Heart left ventricle (tissue), 16 donors: ENCODE measurements around the gene ZSCAN32. TPM values are rescaled to one million over a fixed set of nuclear protein-coding genes. Genes with fewer than 3 reads are reported as not detected.

Experiments
- ATAC-seq, 4 donors: fragments of 200-7000 bp; cut with Tn5 transposase; one replicate each; pipeline ENCODE4 v1.9.1; 2020 to 2022; ENCODE audit warnings: moderate library complexity in 4 of 4, mild to moderate bottlenecking in 3 of 4, moderate number of reproducible peaks in 1 of 4
- DNase-seq, 5 donors: peaks; one replicate each; pipeline ENCODE4 v3.0.0-alpha.2; 2020
- H3K27ac ChIP-seq, 12 donors: fragments of 200-600 bp; sonication (generic) in 4 of 12; one replicate each; pipeline versions ENCODE4 v1.5.0 to v1.8.0; 2016 to 2022; ENCODE audit warnings: mild to moderate bottlenecking in 2 of 12
- H3K27me3 ChIP-seq, 9 donors: fragments of 200-600 bp; sonication (generic) in 2 of 9; one replicate each; pipeline versions ENCODE4 v1.5.1 to v1.8.0; 2016 to 2022; ENCODE audit warnings: mild to moderate bottlenecking in 3 of 9
- H3K36me3 ChIP-seq, 9 donors: fragments of 200-600 bp; sonication (generic) in 2 of 9; one replicate each; pipeline versions ENCODE4 v1.5.0 to v1.8.0; 2018 to 2022; ENCODE audit warnings: mild to moderate bottlenecking in 2 of 9
- H3K4me1 ChIP-seq, 12 donors: fragments of 200-600 bp; sonication (generic) in 4 of 12; one replicate each; pipeline versions ENCODE4 v1.5.0 to v1.8.0; 2016 to 2022; ENCODE audit warnings: mild to moderate bottlenecking in 3 of 12
- H3K4me3 ChIP-seq, 12 donors: fragments of 200-600 bp; sonication (generic) in 4 of 12; one replicate each; pipeline versions ENCODE4 v1.5.0 to v1.8.0; 2017 to 2022; ENCODE audit warnings: mild to moderate bottlenecking in 9 of 12, moderate library complexity in 4 of 12
- H3K9me3 ChIP-seq, 12 donors: fragments of 200-600 bp; sonication (generic) in 4 of 12; one replicate each; pipeline versions ENCODE4 v1.5.0 to v1.8.0; 2016 to 2022; ENCODE audit warnings: mild to moderate bottlenecking in 1 of 12
- CTCF ChIP-seq, 12 donors: fragments of 200-600 bp; sonication (generic) in 4 of 12; IDR thresholded peaks; one replicate each; pipeline versions ENCODE4 v1.5.0 to v1.8.0; 2018 to 2022; ENCODE audit warnings: antibody characterized with exemption in 12 of 12, mild to moderate bottlenecking in 5 of 12
- POLR2A ChIP-seq, 2 donors: fragments of 450-650 bp; IDR thresholded peaks; one replicate each; pipeline ENCODE4 v1.6.1; 2017; ENCODE audit warnings: antibody characterized with exemption in 2 of 2, mild to moderate bottlenecking in 2 of 2, moderate library complexity in 2 of 2
- WGBS, 4 donors: extraction: QIAGEN DNeasy Blood & Tissue Kit in 2 of 4; methylation state at CpG; one replicate each; pipeline versions ENCODE4 v1.1.5 to v1.1.7; 2013 to 2018; 5-methylcytosine and 5-hydroxymethylcytosine counted together
- intact Hi-C, 10 donors: fragments of 100-400 bp; cut with DNase I; formaldehyde crosslinking; loops; one replicate each; pipeline versions ENCODE4 v1.11.1 to v1.14.2; 2022
- polyA plus RNA-seq, 2 donors: library from polyadenylated mRNA; stranded (reverse); fragments of 200-250 nt; gene quantifications; one replicate each; pipeline ENCODE4 v1.2.3, GENCODE V29; 2013
- total RNA-seq, 9 donors: library from RNA; depleted of rRNA in 2 of 9; stranded (reverse); fragments of >200 nt in 2 of 9; fragmentation: NEBNext Ultra II Directional in 3 of 9; extraction: Animal tissue kit (Norgen Biotek cat#: 25700) in 3 of 9; gene quantifications; one replicate each; pipeline versions ENCODE4 v1.1.0 to v1.2.4, GENCODE V29; 2016 to 2023
- donor health status: ischemic (EF 13 %, LVEDD 7.1; RV severe dilation, severe dysfunction).
- donor health status: healthy with polysubstance abuse.
- donor health status: DM: no; HTN: yes; CAD: no.
- donor health status: DM: no; HTN: no; CAD: no.
- donor health status: ischemic (EF 25% LVEDD 6.9; RV normal size, moderate dysfunction).
- donor health status: ischemic (EF 25% LVEDD 5.7; RV mildly dilated, moderate dysfunction).
- donor health status: healthy.
- donor health status: DM: yes; HTN: yes; CAD: no.
- donor health status: ischemic (EF 35%, LVEDD 5.7; RV mildly dilated, moderate dysfunction).
- donor health status: nonischemic (EF 11% LVEDD 7.7; RV severe dilation, severe dysfunction).
- donor health status: DM: yes; HTN: yes; CAD: no.
- donor health status: PGD.
- donor health status: ischemic (EF 29% LVEDD 5.4; RV normal size, mild dysfunction).
- donor health status: nonischemic (EF 23%, LVEDD 6.1; RV moderate dilation, normal function).

ZSCAN32 gene
- total and polyA plus RNA-seq, 11 donors, result 5.3 to 9.5 (median 7.5) TPM

GRCh38 chr16:3362931-3363330 is 37.9 kb downstream of the ZSCAN32 start:
- Histone ChIP-seq H3K27me3 (peaks cover 0 to 13% (median 0%) of the 10 kb centered on the region in 9 donors), H3K4me1 (peaks cover 0 to 8% (median 0%) of the 10 kb centered on the region in 12 donors), H3K36me3 (peaks cover 0 to 4% (median 0%) of the 10 kb centered on the region in 9 donors), H3K4me3 (no peak overlapping the region), H3K27ac (no peak overlapping the region), H3K9me3 (peaks cover 0 to 37% (median 3%) of the 10 kb centered on the region in 12 donors)
- intact Hi-C loops, result loop anchor here in 3 of 10 donors (10.0 kb wide), 4 partner anchors 58 to 142 kb away; partner anchors contain the start of genes CLUAP1 (in 1 of the 3), TIGD7 (in 1 of the 3) and ZNF75A (in 1 of the 3)
- DNase-seq, result no peak
- TF ChIP-seq POLR2A (IDR thresholded peaks at IDR 0.05), result no peak
- no peak for TF ChIP-seq CTCF (IDR thresholded peaks at IDR 0.05)
- ATAC-seq, result no peak

DNA sequence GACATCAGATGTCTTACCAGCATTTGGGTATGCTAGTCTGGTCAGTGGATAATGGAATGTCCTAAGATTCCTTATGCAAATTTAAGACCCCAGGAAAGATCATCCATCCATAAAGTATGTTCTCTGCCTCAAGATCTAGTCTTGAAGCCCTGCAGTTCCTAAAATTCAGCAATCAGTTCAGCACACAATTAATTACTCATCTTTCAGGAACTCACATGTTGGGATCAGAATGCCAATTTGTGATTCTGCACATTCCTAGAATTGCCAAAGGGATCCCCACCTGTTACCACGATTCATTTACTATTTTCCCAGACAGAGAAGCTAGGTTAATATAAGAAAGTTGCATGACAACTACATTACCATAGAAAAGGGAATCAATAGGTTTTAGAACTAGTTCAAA is 41.9 kb downstream of the ZSCAN32 start:
- no peak for TF ChIP-seq POLR2A (IDR thresholded peaks at IDR 0.05)
- TF ChIP-seq CTCF (IDR thresholded peaks at IDR 0.05), result no peak
- Histone ChIP-seq H3K4me1 (no peaks in the 10 kb centered on the region), H3K4me3 (no peak overlapping the region), H3K27ac (no peak overlapping the region), H3K27me3 (peaks cover 0 to 13% (median 0%) of the 10 kb centered on the region in 9 donors), H3K9me3 (peaks cover 0 to 12% (median 0%) of the 10 kb centered on the region in 12 donors), H3K36me3 (no peaks in the 10 kb centered on the region)
- 0 to 45% (median 34%) methylated on average over 1 of the region's 1 CpG for WGBS, 4 donors
- intact Hi-C loops, result loop anchor here in 1 of 10 donors (5.0 kb wide), 1 partner anchor 73 kb away; no protein-coding TSS in a partner anchor
- DNase-seq, result no peak
- ATAC-seq, result no peak

- intact Hi-C loops, result loop anchor here in 1 of 10 donors (5.0 kb wide), 1 partner anchor 76 kb away; no protein-coding TSS in a partner anchor
- H3K36me3 ChIP-seq, result no peaks in the 10 kb centered on the region
- no peak for DNase-seq
- TF ChIP-seq POLR2A (IDR thresholded peaks at IDR 0.05) (no peak), CTCF (IDR thresholded peaks at IDR 0.05) (no peak)
- H3K4me1 ChIP-seq, result no peaks in the 10 kb centered on the region
- H3K27me3 ChIP-seq, result peaks cover 0 to 8% (median 0%) of the 10 kb centered on the region in 9 donors
- no peaks in the 10 kb centered on the region for H3K9me3 ChIP-seq
- ATAC-seq, result no peak
- WGBS, 4 donors, result 71 to 79% (median 77%) methylated on average over 7 to 10 of the region's 10 CpGs
- no peak overlapping the region for H3K27ac ChIP-seq
- no peak overlapping the region for H3K4me3 ChIP-seq
These were observed 44.7 kb downstream of the ZSCAN32 start for GRCh38 chr16:3356118-3356517.

DNA sequence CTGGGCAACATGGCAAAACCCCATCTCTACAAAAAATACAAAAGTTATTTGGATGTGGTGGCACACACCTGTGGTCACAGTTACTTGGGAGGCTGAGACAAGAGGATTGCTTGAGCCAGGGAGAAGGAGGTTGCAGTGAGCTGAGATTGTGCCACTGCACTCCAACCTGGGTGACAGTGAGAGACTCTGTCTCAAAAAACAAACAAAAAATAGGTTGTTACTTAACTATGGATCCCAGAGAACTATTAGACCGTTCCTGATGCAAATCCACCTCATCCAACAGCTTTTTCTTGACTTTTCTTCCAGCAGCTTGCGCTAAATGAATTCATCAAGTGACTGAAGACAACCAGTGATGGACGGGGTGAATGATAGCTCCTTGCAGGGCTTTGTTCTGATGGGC is 45.2 kb downstream of the ZSCAN32 start, which contains the start of gene OR2C1:
Gene OR2C1 (plus strand): TSS at position 301 of the 400 bp plus-strand sequence. CDS start 52 bp downstream, at position 353.
- H3K9me3 ChIP-seq, result no peaks in the 10 kb centered on the region
- peaks cover 0 to 4% (median 0%) of the 10 kb centered on the region in 9 donors for H3K27me3 ChIP-seq
- no peak for DNase-seq
- WGBS, 4 donors, result 65 to 76% (median 71%) methylated on average over 3 of the region's 3 CpGs
- no peak within 1 kb of the TSS for H3K4me3 ChIP-seq
- TF ChIP-seq POLR2A (IDR thresholded peaks at IDR 0.05), result no peak
- TF ChIP-seq CTCF (IDR thresholded peaks at IDR 0.05), result no peak
- intact Hi-C loops, result loop anchor here in 1 of 10 donors (5.0 kb wide), 1 partner anchor 77 kb away; no protein-coding TSS in a partner anchor
- no peak within 1 kb of the TSS for H3K27ac ChIP-seq
- no peaks in the 10 kb centered on the region for H3K4me1 ChIP-seq
- H3K36me3 ChIP-seq, result no peaks in the 10 kb centered on the region
- no peak for ATAC-seq
